ENCODE measurements around the gene CACNA1D. TPM values are rescaled to one million over a fixed set of nuclear protein-coding genes. Genes with fewer than 3 reads are reported as not detected.

CACNA1D gene
- polyA plus RNA-seq, 1 experiment: 0.15 TPM

DNA sequence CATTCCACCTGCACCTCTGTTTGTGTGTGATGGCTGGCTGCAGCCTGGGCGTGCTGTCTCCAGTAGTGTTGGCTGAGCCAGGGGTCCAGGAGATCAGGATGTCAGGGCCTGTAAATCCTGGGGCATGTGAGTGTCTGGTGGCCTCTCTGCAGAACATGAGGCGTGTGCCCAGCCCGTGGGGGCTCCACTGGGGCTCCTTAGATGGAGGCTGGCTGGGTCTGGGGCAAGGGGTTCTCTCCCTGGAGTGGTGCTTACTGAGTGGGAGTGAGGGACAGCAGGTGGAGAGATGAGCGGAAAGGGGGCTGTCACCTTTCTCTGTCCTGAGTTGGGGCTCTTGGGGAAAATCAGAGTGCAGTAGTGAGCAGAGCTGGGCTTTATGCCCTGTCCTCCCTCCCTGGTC, 199.6 kb downstream of the CACNA1D start:
- H3K36me3 ChIP-seq (ENCODE audit: control insufficient read depth, insufficient read depth, low read length): no peaks in the 10 kb centered on the region
- no peak overlapping the region for H3K4me3 ChIP-seq (ENCODE audit: low read depth, low read length)
- no peak for DNase-seq (ENCODE audit: low read depth)
- H3K27me3 ChIP-seq (ENCODE audit: control insufficient read depth, insufficient read depth, low read length): 0 out of 2 replicates have a peak, but pooled peaks cover 1% of the 10 kb centered on the region
- ChIA-PET CTCF (no interaction called here), POLR2A (no interaction called here)
- TF ChIP-seq, protein P1, sequence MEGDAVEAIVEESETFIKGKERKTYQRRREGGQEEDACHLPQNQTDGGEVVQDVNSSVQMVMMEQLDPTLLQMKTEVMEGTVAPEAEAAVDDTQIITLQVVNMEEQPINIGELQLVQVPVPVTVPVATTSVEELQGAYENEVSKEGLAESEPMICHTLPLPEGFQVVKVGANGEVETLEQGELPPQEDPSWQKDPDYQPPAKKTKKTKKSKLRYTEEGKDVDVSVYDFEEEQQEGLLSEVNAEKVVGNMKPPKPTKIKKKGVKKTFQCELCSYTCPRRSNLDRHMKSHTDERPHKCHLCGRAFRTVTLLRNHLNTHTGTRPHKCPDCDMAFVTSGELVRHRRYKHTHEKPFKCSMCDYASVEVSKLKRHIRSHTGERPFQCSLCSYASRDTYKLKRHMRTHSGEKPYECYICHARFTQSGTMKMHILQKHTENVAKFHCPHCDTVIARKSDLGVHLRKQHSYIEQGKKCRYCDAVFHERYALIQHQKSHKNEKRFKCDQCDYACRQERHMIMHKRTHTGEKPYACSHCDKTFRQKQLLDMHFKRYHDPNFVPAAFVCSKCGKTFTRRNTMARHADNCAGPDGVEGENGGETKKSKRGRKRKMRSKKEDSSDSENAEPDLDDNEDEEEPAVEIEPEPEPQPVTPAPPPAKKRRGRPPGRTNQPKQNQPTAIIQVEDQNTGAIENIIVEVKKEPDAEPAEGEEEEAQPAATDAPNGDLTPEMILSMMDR (IDR thresholded peaks at IDR 0.05; ENCODE audit: insufficient read depth, low read depth, low read length): no peak

DNA sequence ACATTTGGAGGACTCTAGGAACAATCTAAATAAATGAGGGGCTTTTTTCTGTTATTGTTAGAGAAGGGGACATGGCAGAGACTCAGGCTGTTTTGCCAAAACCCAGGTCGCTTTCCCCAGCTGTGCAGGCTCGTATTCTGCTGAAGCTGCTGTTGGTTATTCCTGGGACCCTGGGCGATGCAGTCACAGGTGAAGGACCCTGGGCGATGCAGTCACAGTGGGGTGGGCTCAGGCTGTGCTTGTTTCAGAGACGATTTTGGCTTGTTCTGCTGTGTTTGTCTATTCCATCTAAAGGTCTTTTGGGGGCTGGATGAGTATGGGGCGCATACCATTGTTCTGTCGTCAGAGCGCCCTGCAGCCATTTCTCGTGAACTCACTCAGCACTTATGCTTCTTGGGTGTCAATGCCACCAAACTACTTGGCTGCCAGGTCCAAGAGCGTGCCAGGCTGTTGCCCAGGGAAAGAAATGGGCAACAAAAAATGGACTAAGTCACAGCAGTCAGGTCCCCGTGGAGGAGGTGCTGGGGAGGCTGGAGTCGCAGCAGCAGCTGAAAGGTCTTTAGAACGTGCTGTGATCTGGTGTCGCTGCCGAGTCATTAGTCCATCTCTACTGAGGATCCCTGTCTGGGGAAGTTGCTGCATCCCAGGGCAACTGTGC, 200.4 kb downstream of the CACNA1D start:
- Histone ChIP-seq H3K4me3 (ENCODE audit: low read depth, low read length) (no peak overlapping the region), H3K36me3 (ENCODE audit: control insufficient read depth, insufficient read depth, low read length) (no peaks in the 10 kb centered on the region), H3K27me3 (ENCODE audit: control insufficient read depth, insufficient read depth, low read length) (0 out of 2 replicates have a peak, but pooled peaks cover 1% of the 10 kb centered on the region)
- TF ChIP-seq, protein P1 (IDR thresholded peaks at IDR 0.05; ENCODE audit: insufficient read depth, low read depth, low read length): no peak
- ChIA-PET CTCF (no interaction called here), POLR2A (no interaction called here)
- no peak for DNase-seq (ENCODE audit: low read depth)

DNA sequence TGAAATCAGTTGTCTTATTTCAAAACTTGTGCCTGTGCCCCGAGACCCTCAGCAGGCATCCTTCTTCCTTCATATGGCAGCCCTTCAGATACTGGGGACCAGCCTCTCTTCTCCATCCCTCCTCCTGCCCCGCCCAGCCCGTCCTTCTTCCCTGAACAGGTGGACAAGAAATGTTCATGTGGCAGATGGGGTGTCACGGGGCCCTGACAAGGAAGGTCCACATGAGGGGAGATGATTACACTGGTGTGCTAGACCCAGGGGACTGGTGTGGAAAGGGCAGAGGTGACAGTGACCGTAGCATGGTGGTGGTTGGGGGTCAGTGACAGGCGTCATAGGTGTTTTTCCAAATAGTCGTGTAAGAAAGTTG, 200.9 kb downstream of the CACNA1D start:
- DNase-seq (ENCODE audit: low read depth): no peak
- TF ChIP-seq, protein P1 (IDR thresholded peaks at IDR 0.05; ENCODE audit: insufficient read depth, low read depth, low read length): no peak
- Histone ChIP-seq H3K36me3 (ENCODE audit: control insufficient read depth, insufficient read depth, low read length) (no peaks in the 10 kb centered on the region), H3K4me3 (ENCODE audit: low read depth, low read length) (no peak overlapping the region), H3K27me3 (ENCODE audit: control insufficient read depth, insufficient read depth, low read length) (0 out of 2 replicates have a peak, but pooled peaks cover under 1% of the 10 kb centered on the region)
- ChIA-PET CTCF (no interaction called here), POLR2A (no interaction called here)

DNA sequence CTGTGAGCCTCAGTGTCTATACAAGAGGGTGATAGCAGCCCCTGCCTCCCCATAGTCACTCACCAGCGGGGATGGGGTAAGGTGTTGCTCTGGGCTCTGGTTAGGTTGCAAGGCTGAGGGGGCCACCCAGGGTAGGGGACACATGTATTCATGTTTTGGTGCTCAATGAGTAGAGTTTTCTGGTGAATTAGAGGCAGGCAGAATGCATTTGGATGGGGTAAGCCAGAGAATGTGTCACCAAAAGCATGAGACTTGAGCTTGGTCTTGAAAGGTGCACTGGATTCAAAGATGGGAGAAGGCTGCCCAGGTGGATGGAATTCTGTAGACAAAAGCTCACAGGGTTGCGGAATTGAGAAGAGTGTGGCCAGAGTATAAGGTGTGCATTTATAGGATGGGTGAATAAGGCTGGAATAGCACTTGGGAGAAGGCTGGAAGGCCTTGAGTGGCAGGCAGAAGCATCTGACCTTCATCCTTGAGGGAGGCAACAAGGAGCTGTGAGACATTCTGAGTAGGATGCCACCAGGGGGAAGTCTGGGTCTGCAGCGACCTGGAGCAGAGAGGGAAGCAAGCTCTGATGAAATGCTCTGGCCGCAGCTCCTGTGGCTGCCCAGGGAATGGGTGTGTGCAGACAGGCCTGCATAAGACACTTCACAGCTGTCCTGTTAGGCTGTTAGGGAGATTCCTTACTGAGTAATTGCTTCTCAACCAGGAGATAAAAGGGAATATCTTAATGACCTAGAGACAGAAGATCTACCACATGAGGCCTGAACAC, 202.2 kb downstream of the CACNA1D start:
- Histone ChIP-seq H3K36me3 (ENCODE audit: control insufficient read depth, insufficient read depth, low read length) (no peaks in the 10 kb centered on the region), H3K27me3 (ENCODE audit: control insufficient read depth, insufficient read depth, low read length) (no peaks in the 10 kb centered on the region; the same call in 1 of the 2 replicates), H3K4me3 (ENCODE audit: low read depth, low read length) (no peak overlapping the region)
- CTCF ChIA-PET: interaction anchor here (0.7 to 2.1 kb wide), 5 partner anchors 10 to 70 kb away, joined by 3 to 8 read pairs (median 5); no protein-coding TSS in a partner anchor
- POLR2A ChIA-PET: no interaction called here
- no peak for DNase-seq (ENCODE audit: low read depth)
- TF ChIP-seq, protein P1 (IDR thresholded peaks at IDR 0.05; ENCODE audit: insufficient read depth, low read depth, low read length): 0 out of 2 replicates have a peak, but pooled peaks have one; percentile 24

DNA sequence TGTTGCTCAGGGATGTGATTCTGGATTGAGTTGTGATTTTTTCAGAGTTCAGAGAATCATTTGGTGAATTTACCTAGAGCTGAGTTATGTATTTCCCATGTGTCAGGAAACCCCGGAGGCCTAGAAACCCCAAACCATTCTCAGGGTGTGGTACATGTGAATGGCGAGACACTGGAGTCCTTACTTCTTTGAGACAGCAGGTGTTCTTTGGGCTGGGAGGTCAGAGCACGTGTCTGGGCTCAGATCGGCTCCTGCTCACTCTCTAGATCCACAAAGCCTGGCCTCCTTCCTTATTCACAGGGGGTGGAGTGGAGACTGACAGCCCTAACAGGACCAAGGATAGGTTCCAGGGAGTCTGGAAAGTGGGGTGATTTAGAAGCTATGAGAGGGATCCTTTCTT, 206.0 kb downstream of the CACNA1D start:
- H3K36me3 ChIP-seq (ENCODE audit: control insufficient read depth, insufficient read depth, low read length): no peaks in the 10 kb centered on the region
- no peaks in the 10 kb centered on the region; the same call in 1 of the 2 replicates for H3K27me3 ChIP-seq (ENCODE audit: control insufficient read depth, insufficient read depth, low read length)
- DNase-seq (ENCODE audit: low read depth): no peak
- POLR2A ChIA-PET: no interaction called here
- H3K4me3 ChIP-seq (ENCODE audit: low read depth, low read length): no peak overlapping the region
- TF ChIP-seq, protein P1 (IDR thresholded peaks at IDR 0.05; ENCODE audit: insufficient read depth, low read depth, low read length): no peak
- CTCF ChIA-PET: interaction anchor here (1.0 to 1.9 kb wide), 2 partner anchors 10 to 11 kb away, joined by 3 to 4 read pairs; no protein-coding TSS in a partner anchor
